GM18868 (cell line): ENCODE measurements around the gene FOXD1.
"Not testable (repeated sequence)": the region's sequence is repeated elsewhere in the genome, so short reads cannot be mapped to it uniquely, and the experiment has no call there.

ENCODE experiments used
- ATAC-seq: cut with Tn5 transposase; IDR thresholded peaks from one replicate; pipeline ENCODE4 v1.9.1; 2021; ENCODE audit warnings: mild to moderate bottlenecking, moderate library complexity; ENCODE audit not compliant: unreplicated experiment

FOXD1 gene

DNA sequence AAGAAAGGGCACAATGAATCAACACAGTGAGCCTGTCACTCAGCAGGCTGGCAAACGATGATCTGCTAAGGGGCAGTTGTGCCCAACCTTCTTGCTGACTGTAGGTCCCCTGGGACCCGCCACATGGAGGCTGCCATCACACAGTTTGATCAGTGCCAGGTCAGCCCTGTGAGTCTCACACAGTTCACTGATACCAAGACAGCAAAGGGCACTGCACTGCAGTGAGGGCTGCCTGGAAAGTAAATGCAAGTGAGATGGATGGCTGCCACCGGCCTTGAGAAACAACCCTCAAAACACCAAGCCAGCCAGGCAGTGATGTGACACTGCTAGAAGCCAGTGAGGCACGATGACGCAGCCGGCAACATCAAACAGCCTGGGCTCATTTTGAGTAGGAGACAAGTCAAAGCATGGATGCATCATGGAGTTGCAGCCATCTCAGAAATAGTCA, 30.3 kb downstream of the FOXD1 start:
- no peak for ATAC-seq

GRCh38 chr5:73417303-73418034, 31.1 kb downstream of the FOXD1 start:
- ATAC-seq = no peak

- ATAC-seq = no peak
These were observed 33.0 kb downstream of the FOXD1 start for GRCh38 chr5:73415617-73416016.

GRCh38 chr5:73415171-73415570, 33.4 kb downstream of the FOXD1 start:
- ATAC-seq = no peak

- ATAC-seq = no peak
These were observed 36.0 kb downstream of the FOXD1 start for GRCh38 chr5:73412597-73412988.

- ATAC-seq = no peak
These were observed 36.5 kb downstream of the FOXD1 start for GRCh38 chr5:73411936-73412596.

GRCh38 chr5:73409927-73410326, 38.6 kb downstream of the FOXD1 start:
- ATAC-seq = not testable (repeated sequence)

GRCh38 chr5:73405691-73406090, 42.9 kb downstream of the FOXD1 start:
- no peak for ATAC-seq

DNA sequence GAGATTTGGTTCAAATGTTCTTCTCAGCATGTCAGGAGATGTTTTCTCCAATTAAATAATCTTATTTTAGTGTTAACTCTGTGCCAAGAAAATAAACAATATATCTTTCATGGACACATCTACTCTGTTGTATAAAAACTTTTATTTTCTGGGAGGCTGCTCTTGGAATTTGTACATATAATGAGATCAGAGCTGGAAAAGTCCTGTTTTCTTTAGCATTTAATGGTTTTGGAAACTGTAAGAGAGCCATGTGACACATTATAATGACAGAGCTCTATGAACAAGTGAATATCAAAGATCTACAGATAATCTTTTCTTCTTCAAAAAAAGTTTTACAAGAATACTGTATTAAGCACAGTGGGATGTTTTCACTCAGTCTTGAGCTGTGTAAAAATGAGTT, 48.8 kb downstream of the FOXD1 start:
- no peak for ATAC-seq
